Activated CD4-positive, alpha-beta T cell treated with anti-CD3 and anti-CD28 coated beads, Interleukin-2, amount 50 U/mL, for 1 hour (primary cell): Measurements from ENCODE around the gene FYN.

Source experiments
- DNase-seq: peaks from one replicate; pipeline ENCODE4 v3.0.0-alpha.2; 2020

Gene FYN

GRCh38 chr6:111766201-111766857, 106.9 kb downstream of the FYN start:
- DNase-seq: no peak

- DNase-seq: no peak
Measured at GRCh38 chr6:111765763-111766162, 107.5 kb downstream of the FYN start.

GRCh38 chr6:111764238-111765175, 108.7 kb downstream of the FYN start:
- peak; percentile 46 for DNase-seq

GRCh38 chr6:111763381-111763780, 109.9 kb downstream of the FYN start:
- no peak for DNase-seq

- peak; percentile 53 for DNase-seq
Measured at GRCh38 chr6:111761783-111762312, 111.4 kb downstream of the FYN start.

- no peak for DNase-seq
Measured at GRCh38 chr6:111761212-111761611, 112.0 kb downstream of the FYN start.

GRCh38 chr6:111759836-111760785, 113.1 kb downstream of the FYN start:
- DNase-seq: peak; percentile 48

- peak; percentile 41 for DNase-seq
Measured at GRCh38 chr6:111759331-111759835, 113.9 kb downstream of the FYN start.

GRCh38 chr6:111758608-111759329, 114.5 kb downstream of the FYN start:
- peak; percentile 52 for DNase-seq

- no peak for DNase-seq
Measured at GRCh38 chr6:111757342-111757741, 115.9 kb downstream of the FYN start.

- no peak for DNase-seq
Measured at GRCh38 chr6:111754423-111754822, 118.8 kb downstream of the FYN start.

GRCh38 chr6:111753573-111753972, 119.7 kb downstream of the FYN start:
- DNase-seq: no peak

- DNase-seq: no peak
Measured at GRCh38 chr6:111752476-111752875, 120.8 kb downstream of the FYN start.

GRCh38 chr6:111750753-111751673, 122.2 kb downstream of the FYN start:
- peak; percentile 51 for DNase-seq

- no peak for DNase-seq
Measured at GRCh38 chr6:111750153-111750552, 123.1 kb downstream of the FYN start.

- no peak for DNase-seq
Measured at GRCh38 chr6:111748231-111748647, 125.0 kb downstream of the FYN start.

- DNase-seq: no peak
Measured at GRCh38 chr6:111747829-111748228, 125.4 kb downstream of the FYN start.

GRCh38 chr6:111747396-111747795, 125.9 kb downstream of the FYN start:
- no peak for DNase-seq

- DNase-seq: no peak
Measured at GRCh38 chr6:111746983-111747382, 126.3 kb downstream of the FYN start.

GRCh38 chr6:111745636-111746035, 127.6 kb downstream of the FYN start:
- DNase-seq: no peak

- DNase-seq: no peak
Measured at GRCh38 chr6:111745186-111745585, 128.1 kb downstream of the FYN start.
